Measurements from ENCODE around the gene FNBP1. TPM values are rescaled to one million over a fixed set of nuclear protein-coding genes. Genes with fewer than 3 reads are reported as not detected.
"Not testable (repeated sequence)": the region's sequence is repeated elsewhere in the genome, so short reads cannot be mapped to it uniquely, and the experiment has no call there.

Gene FNBP1
- total and polyA plus RNA-seq, 2 of the 13 experiments (the other 11 are each of a cell fraction or from before 2014, with no cell fraction given): 5.4 to 19.5 TPM

DNA sequence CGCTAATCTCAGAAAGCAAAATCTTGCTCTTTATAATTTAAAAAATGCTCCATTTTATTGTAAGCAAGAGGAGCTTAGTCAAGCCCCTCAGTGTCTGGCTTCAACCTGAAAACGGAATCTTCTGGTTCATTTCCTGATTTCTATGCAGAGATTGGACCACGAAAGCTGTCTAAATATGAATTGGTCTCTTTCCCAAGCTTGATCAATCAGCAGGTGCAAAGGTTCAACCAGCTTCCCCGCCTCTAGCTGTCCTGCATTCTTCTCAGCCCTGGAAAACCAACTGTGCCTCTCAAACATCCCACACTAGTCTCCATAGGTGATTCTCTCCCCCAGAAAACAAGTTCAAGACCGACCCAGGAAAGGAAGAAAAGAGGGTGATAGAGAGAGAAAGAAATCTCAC, 34.5 kb downstream of the FNBP1 start (continued):
- peak; percentile 89 for TF ChIP-seq HNF4A (CRISPR knock-in tag; IDR thresholded peaks at IDR 0.05)
- TF ChIP-seq, protein P1, sequence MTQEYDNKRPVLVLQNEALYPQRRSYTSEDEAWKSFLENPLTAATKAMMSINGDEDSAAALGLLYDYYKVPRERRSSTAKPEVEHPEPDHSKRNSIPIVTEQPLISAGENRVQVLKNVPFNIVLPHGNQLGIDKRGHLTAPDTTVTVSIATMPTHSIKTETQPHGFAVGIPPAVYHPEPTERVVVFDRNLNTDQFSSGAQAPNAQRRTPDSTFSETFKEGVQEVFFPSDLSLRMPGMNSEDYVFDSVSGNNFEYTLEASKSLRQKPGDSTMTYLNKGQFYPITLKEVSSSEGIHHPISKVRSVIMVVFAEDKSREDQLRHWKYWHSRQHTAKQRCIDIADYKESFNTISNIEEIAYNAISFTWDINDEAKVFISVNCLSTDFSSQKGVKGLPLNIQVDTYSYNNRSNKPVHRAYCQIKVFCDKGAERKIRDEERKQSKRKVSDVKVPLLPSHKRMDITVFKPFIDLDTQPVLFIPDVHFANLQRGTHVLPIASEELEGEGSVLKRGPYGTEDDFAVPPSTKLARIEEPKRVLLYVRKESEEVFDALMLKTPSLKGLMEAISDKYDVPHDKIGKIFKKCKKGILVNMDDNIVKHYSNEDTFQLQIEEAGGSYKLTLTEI (CRISPR knock-in tag; conservative IDR thresholded peaks at IDR 0.05): no peak
- no peak for TF ChIP-seq ARNTL (CRISPR knock-in tag; IDR thresholded peaks at IDR 0.05)
- no peak for TF ChIP-seq ZFYVE20 (CRISPR knock-in tag; IDR thresholded peaks at IDR 0.05; ENCODE audit: borderline replicate concordance, low read depth)
- TF ChIP-seq, protein P2, sequence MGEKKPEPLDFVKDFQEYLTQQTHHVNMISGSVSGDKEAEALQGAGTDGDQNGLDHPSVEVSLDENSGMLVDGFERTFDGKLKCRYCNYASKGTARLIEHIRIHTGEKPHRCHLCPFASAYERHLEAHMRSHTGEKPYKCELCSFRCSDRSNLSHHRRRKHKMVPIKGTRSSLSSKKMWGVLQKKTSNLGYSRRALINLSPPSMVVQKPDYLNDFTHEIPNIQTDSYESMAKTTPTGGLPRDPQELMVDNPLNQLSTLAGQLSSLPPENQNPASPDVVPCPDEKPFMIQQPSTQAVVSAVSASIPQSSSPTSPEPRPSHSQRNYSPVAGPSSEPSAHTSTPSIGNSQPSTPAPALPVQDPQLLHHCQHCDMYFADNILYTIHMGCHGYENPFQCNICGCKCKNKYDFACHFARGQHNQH (CRISPR knock-in tag; IDR thresholded peaks at IDR 0.05): peak; percentile 18; the same call in 1 of the 2 replicates
- TF ChIP-seq E2F1 (CRISPR knock-in tag; IDR thresholded peaks at IDR 0.05): no peak
- TF ChIP-seq HDAC2 (CRISPR knock-in tag; IDR thresholded peaks at IDR 0.05): peak; percentile 35; the same call in 1 of the 2 replicates

- H4K20me1 ChIP-seq (ENCODE audit: insufficient read depth, low read length); H2AFZ ChIP-seq (ENCODE audit: low read length); H3K9me3 ChIP-seq (ENCODE audit: low read length); in situ Hi-C loops (cut with HindIII; ENCODE audit: extremely low pct_ligation_motif_present, low pct_unique_long_range_greater_than_20kb); FAIRE-seq; ATAC-seq; H3K9ac ChIP-seq (ENCODE audit: insufficient read depth, low read depth, low read length); BruUV-seq (replicated peaks); H3K4me2 ChIP-seq (ENCODE audit: low read depth, low read length); POLR2A ChIA-PET; H3K36me3 ChIP-seq (replicated peaks in 1 of 2; ENCODE audit: control insufficient read depth in 1 of 2, insufficient read depth in 2 of 2, low read length in 2 of 2); intact Hi-C loops (cut with micrococcal nuclease; ENCODE audit: unreplicated experiment); CTCF ChIA-PET (ENCODE audit: low intra/inter-chr PET ratio, low total read pairs); H3K27me3 ChIP-seq (ENCODE audit: control insufficient read depth in 1 of 2, insufficient read depth in 2 of 2, low read length in 2 of 2); DNase-seq (ENCODE audit: low spot score); H3K4me3 ChIP-seq (replicated peaks in 1 of 3; ENCODE audit: insufficient read depth in 1 of 3, low read depth in 2 of 3, low read length in 3 of 3): not testable (repeated sequence)
- 96% methylated on average over 6 of the region's 6 CpGs for WGBS (ENCODE audit: low lambda C conversion rate)
- H3K27ac ChIP-seq (ENCODE audit: extremely low read length, insufficient read depth, low read length): peak overlapping the region; percentile 49
- H3K79me2 ChIP-seq (ENCODE audit: insufficient read depth, low read length): peaks cover 12% of the 10 kb centered on the region
- TF ChIP-seq ZNF770 (CRISPR knock-in tag; IDR thresholded peaks at IDR 0.05): peak; percentile 69
- TF ChIP-seq ZNF121 (CRISPR knock-in tag; IDR thresholded peaks at IDR 0.05): peak; percentile 66
- H3K4me1 ChIP-seq (ENCODE audit: insufficient read depth, low read length): peaks cover 28% of the 10 kb centered on the region
Observed at GRCh38 chr9:130006952-130007351, 36.0 kb downstream of the FNBP1 start.
